GM08714 (cell line): ENCODE measurements around the gene NELFCD.

Experiments
- H3K4me3 ChIP-seq: fragments of 200-500 bp; sonication (Bioruptor generic); 2 replicates; pipeline ENCODE4 v1.5.1; 2014; ENCODE audit warnings: mild to moderate bottlenecking, low read length, inconsistent platforms
- ZNF274 ChIP-seq: IDR thresholded peaks from 2 replicates; pipeline ENCODE4 v1.6.1; 2012; ENCODE audit warnings: mild to moderate bottlenecking, low read depth, low read length

Gene NELFCD

DNA sequence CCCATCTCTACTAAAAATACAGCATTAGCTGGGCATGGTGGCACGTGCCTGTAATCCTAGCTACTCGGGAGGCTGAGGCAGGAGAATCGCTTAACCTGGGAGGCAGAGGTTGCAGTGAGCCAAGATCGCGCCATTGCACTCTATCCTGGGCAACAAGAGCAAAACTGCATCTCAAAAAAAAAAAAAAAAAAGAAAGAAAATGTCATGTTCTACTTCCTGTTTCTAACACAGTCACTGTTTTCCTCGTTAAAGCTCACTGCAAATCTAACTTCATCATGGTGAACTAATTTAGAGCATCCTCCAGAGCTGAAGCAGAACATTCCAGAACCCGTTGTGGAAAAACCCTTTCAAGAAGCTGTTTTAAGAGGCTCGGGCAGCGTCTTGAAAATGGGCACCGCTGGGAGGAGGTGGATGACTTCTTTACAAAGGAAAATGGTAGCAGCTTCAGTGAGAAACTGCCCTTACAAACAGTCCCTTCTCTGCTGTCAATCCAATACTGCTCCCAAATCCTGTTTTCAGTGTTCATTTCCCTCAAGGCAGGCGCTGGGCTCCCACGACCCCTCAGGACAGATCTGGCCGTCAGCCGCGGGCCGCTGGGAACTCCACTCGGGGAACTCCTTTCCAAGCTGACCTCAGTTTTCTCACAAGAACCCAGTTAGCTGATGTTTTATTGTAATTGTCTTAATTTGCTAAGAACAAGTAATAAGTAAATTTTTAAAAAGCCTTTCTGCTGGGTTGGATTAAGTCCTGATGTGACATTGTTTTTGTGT is 13.5 kb downstream of the NELFCD start:
- TF ChIP-seq ZNF274 = no peak
- H3K4me3 ChIP-seq = no peak overlapping the region

DNA sequence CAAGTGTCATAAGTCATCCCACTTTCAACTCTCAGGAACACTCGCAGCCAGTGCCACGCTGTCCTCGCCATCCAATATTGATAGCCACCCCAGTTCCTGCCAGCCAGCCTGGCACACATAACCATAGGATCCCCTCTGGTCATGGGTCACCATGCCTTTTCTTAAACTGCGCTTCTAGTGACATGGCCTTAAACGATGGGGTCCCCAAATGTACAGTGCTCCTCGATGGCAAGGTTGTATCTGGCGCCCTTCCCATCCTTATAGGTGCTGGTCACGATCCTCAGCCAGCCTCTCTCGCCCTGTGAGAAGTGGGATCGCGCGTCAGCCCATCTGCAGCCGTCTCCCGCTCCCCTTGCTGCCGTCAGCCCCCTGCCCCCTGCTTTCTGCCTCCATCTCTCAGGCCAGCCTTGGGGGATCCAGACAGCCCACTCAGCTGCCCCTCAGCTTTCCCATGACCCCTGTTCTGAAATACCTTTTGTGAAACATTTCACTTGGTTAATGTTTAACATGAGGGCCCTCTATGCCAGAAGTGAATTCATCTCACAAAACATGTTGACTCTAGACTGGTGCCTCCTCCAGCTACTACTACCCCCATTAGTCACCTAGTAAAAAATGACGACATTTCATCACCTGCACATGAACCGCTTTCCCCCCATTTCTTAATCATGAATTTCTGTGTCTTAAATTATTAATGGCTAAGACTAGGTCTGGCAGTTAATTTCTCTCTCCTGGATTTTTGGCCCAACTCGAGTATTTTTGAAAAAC is 14.6 kb downstream of the NELFCD start:
- H3K4me3 ChIP-seq = no peak overlapping the region
- TF ChIP-seq ZNF274 = no peak

DNA sequence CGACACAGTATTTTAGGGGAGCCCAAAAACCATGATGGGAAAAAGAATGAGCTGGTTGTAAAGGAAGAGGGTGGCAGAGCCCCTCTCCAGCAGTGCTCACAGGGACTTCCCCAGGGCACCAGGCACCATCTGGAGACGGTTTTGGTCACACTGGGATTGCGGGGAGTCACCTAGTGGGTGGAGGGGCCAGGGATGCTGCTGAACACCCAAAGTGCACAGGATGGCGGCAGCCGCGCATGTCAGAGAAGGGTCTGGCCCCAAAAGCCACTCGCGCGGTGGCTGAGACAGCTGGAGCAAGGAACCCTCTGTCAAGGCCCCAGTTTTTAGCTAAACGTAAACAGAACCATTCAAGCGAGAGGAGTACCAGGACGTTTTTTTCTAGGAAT is 15.2 kb downstream of the NELFCD start:
- TF ChIP-seq ZNF274 = no peak
- no peak overlapping the region for H3K4me3 ChIP-seq

DNA sequence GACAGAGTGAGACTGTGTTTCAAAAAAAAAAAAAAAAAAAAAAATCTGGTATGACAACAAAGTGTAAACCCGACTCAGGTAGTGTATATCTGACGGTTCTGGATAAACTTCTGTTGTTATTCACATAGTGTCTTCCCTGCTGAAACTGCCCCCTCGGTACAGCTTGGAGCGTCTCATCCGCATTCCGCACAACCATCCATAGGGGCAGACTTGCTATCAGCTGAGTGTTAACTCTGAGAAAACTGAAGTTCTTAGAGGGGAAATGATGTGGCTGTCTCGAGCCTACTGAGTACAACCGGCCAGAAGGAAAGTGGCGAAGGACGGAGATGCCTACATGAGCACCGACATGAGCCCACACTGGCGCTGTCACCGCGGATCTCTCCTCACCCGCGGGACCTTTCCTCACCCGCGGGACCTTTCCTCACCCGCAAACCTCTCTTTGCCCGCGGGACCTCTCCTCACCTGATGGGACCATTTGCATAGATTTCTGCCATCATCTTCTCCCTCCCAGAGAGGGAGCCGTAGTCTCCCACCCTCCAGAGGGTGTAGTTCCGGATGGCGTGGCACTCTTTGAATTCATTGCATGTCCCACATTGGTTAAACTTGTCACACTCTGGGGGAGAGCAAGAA is 16.2 kb downstream of the NELFCD start:
- TF ChIP-seq ZNF274 = no peak
- no peak overlapping the region for H3K4me3 ChIP-seq

DNA sequence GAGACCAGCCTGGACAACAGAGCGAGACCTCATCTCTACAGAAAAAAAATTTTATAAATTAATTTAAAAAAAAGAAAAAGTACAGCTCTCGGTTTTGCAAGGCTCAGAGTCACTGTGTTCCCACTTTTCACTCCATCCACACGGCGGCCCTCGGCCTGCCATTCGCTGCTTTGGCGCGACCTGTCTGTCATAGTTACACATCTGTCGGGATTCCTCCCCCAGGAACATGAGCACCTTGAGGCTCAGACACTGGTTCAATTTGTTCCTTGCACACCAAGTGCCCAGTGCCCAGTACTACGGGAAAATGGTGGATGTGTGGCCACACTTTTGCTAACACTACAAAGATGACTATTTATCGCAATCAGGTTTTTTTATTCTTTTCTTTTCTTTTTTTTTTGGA is 17.6 kb downstream of the NELFCD start:
- no peak overlapping the region for H3K4me3 ChIP-seq
- TF ChIP-seq ZNF274 = no peak

DNA sequence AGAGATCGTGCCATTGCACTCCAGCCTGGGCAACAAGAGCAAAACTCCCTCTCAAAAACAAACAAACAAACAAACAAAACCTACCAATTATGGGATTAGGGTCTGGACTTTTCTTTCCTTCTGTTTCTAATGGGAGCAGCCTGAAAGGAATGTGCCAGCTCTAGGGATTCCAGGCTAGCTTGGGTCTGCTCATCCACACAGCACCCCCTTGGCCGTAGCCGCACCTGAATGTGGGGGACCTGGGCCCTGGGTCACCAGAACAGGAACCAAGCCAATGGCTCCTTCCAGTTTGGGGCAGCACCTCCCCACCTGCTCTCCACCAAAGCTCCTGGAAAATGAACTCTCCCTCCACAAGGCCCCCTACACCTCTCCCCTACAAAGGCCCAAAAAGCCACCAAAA is 19.3 kb downstream of the NELFCD start:
- TF ChIP-seq ZNF274 = no peak
- H3K4me3 ChIP-seq = no peak overlapping the region

DNA sequence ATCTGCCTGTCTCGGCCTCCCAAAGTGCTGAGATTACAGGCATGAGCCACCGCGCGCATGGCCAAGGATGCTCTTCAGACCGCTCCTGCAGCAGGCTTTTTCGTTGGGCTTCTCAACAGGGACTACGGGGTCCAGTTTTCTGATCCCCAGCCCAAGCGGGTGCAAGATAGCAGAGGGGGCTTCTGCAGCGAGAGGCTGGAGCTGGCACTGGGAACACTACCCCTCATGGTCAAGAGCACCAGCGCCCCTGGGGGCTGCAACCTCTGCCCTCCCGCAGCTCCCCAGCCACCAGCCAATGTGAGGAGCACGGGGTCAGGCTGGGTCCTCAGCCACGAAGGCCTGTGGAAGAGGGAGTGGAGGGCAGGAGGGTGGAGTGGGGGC is 20.0 kb downstream of the NELFCD start:
- TF ChIP-seq ZNF274 = no peak

DNA sequence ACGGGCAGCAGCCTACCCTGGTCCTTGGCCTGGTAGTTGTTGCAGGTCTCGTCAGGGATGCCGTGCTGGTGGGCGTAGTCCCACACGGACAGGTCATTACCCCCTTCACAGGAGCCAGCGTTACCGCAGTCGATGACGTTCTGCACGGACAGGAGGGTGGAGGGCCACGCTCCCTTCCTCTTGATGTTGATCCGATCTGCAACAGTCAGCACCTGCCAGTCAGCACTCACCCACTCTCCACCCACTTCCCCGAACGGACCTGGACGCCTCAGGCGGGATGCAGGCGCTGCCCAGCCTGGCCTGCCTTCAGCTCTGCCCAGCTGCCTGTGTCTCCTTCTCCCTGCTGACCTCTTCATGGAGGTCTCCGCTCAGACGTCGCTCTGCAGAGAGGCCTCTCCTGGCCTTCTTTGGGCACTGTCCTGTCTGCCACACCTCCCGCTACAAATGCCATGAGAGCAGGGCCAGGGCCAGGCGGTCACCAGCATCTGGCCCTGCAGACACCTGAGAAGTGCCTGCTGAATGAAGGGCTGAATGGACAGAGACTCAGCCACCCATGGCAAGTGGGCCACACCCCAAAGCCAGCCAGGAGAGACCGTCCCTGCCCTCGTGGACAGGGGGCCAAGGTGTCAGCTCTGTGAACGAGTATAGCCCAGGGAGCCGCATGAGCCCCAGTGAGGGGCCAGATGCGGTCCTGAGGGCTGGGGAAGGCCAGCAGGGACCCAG is 20.6 kb downstream of the NELFCD start:
- TF ChIP-seq ZNF274 = no peak
- no peak overlapping the region for H3K4me3 ChIP-seq

More for the DNA sequence above, 20.0 kb downstream of the NELFCD start:
- no peak overlapping the region for H3K4me3 ChIP-seq

DNA sequence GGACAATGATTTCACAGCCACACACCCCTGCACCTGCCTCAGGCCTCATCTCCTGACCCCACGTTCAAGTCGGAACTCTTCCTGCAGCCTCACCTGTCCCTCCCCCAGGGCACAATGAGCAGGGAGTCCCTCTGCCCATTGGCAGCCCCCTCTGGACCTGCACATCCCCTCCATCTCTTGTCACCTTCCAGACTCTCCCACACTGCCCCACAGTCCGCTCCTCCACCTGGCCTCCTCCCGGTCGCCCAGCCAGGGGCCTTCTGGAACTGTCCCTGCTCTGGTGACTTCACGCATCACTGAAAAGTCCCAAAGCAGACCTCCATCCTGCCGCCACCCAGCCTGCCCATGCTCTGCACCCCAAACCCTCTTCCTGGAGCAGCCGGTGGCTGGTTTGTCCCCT is 21.3 kb downstream of the NELFCD start:
- no peak overlapping the region for H3K4me3 ChIP-seq
- no peak for TF ChIP-seq ZNF274

DNA sequence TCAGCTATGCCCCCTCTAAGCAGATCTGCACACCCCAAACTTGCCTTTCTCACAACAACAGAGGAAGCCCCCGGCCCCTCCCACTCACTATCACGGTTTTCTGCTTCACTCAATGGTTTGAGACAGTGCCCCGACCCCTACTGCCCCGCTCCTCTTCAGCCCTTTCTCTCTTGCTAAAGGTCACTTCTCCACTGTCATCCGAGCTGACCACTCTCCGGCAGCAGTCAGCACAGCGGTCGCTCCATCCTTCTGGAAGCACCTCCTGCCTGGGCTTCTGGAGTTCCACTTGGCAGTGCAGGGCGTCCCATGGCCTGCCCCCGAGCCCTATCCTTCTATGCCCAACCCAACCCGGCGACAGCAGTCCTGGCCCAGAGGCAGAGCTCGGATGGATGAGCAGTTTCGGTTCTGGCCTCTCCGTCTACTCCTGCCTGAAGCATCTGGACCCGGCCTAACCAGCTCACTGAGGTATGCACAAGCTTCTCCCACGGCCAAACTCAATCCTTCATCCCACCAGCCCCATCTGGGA is 21.9 kb downstream of the NELFCD start:
- no peak overlapping the region for H3K4me3 ChIP-seq
- no peak for TF ChIP-seq ZNF274

DNA sequence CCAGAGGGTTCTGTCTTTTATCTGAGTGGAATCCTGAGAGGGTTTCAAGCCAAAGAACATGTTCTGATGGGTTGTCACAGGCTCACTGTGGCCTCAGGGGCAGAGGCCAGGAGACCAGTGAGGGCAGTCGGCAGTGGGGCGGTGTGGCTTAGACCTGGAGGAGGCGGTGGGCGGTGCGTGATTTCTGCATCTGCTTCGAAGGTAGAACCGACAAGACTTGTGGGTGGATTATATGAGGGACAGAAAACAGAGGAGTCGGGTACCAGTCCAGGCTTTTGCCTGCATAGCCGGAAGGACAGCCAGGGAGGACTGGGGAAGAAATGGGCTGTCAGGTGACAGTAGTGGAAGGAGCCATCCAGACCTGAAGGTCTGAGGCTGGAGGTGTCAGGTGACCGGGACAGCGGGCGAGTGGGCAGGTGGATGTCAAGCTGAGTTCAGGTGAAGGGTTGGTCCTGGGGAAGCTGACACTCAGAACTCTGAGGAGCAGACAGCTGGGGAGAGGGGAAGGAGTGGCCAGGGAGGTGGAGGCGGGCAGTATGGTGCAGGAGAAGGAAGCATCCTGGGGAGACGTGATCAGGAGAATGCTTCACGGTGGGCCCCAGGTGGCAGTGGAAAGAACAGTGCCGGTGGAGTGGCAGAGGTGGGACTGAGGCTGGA is 22.9 kb downstream of the NELFCD start:
- peak overlapping the region; percentile 7; the same call in 1 of the 2 replicates for H3K4me3 ChIP-seq
- TF ChIP-seq ZNF274 = no peak

DNA sequence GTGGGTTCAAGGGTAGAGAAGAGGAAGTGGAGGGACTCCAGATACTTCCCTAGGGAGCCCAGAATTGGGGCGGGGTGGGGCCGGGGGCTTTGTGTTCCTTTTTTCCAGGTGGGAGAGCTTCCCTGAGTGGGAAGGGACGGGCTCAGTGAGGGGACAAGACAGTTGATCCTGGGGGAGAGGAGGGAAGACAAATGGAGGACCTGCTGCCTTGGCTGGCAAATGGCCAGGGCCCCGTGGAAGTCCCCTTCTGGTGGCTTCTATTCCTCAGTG is 23.4 kb downstream of the NELFCD start:
- peak overlapping the region; percentile 7; the same call in 1 of the 2 replicates for H3K4me3 ChIP-seq
- no peak for TF ChIP-seq ZNF274

DNA sequence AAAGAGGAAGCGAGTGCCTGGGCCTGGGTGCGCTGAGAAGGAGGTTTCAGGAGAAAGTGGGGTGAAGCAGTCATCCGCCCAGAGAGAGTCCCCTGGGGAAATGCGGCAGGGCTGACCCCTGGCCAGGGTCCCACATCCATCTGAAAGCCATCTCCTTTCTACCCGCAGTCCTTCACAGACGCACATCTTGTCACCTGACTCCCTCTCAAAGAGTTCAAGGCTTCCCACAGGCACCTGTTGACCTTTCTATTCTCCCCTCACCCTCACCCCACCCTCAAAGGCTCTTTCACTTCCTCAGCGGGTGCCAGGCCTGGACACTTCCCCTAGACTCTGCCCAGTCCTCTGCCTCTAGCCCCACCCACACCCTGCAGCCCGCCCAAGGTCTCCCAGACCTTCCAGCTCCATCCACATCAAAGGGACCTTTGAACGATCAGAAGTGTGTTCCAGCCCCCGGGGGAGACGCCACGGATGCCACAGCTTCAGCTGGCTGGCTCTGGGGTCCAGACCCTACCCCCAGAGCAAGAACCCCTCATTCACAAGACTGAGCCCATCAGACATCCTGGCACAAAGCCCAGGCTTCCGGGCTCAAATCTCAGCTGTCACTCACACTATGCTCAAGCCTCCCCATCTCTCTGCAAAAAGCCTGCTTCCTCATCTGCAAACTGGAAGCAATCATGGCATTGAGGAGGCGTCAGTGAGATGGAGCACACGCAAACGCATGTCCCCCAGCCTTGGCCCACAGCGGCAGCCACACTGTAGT is 23.9 kb downstream of the NELFCD start:
- peak overlapping the region; percentile 70; the same call in 1 of the 2 replicates for H3K4me3 ChIP-seq
- TF ChIP-seq ZNF274 = no peak
